OCI-LY3 (cell line): ENCODE data around the gene SLC9A8.

Experiments used
- EZH2phosphoT487 ChIP-seq: fragments of 200-600 bp; shearing (Covaris generic); IDR thresholded peaks from 2 replicates; pipeline ENCODE4 v1.6.1; 2018; ENCODE audit warnings: antibody characterized with exemption, mixed run types, low read depth
- TF ChIP-seq, protein P1 (sequence below): fragments of 200-600, 300-600 bp; sonication (generic); IDR thresholded peaks from 2 replicates; pipeline ENCODE4 v1.5.1; 2014; ENCODE audit warnings: antibody characterized with exemption, low read length, low read depth

DNA sequence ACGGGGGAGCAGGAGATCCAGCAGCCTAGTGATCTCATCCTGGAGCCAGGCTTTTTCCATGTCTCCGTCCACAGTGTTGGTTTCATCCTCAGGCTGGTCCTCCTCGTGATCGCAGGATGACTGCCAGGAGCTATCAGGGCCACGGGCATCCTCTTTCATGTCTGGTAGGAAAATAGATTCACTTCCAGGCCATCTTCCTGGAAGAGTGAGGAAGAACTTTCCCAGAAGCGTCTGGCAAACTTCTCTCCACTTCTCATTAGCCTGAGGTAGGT, 15.3 kb upstream of the SLC9A8 start:
- TF ChIP-seq, protein P1, sequence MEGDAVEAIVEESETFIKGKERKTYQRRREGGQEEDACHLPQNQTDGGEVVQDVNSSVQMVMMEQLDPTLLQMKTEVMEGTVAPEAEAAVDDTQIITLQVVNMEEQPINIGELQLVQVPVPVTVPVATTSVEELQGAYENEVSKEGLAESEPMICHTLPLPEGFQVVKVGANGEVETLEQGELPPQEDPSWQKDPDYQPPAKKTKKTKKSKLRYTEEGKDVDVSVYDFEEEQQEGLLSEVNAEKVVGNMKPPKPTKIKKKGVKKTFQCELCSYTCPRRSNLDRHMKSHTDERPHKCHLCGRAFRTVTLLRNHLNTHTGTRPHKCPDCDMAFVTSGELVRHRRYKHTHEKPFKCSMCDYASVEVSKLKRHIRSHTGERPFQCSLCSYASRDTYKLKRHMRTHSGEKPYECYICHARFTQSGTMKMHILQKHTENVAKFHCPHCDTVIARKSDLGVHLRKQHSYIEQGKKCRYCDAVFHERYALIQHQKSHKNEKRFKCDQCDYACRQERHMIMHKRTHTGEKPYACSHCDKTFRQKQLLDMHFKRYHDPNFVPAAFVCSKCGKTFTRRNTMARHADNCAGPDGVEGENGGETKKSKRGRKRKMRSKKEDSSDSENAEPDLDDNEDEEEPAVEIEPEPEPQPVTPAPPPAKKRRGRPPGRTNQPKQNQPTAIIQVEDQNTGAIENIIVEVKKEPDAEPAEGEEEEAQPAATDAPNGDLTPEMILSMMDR: no peak
- TF ChIP-seq EZH2phosphoT487: no peak
